GM18909 (cell line): ENCODE measurements around the gene TSC22D1.
"Not testable (repeated sequence)": the region's sequence is repeated elsewhere in the genome, so short reads cannot be mapped to it uniquely, and the experiment has no call there.

Source experiments
- ATAC-seq: cut with Tn5 transposase; IDR thresholded peaks from one replicate; pipeline ENCODE4 v1.9.1; 2021; ENCODE audit warnings: mild to moderate bottlenecking; ENCODE audit not compliant: unreplicated experiment, poor library complexity

The TSC22D1 gene

DNA sequence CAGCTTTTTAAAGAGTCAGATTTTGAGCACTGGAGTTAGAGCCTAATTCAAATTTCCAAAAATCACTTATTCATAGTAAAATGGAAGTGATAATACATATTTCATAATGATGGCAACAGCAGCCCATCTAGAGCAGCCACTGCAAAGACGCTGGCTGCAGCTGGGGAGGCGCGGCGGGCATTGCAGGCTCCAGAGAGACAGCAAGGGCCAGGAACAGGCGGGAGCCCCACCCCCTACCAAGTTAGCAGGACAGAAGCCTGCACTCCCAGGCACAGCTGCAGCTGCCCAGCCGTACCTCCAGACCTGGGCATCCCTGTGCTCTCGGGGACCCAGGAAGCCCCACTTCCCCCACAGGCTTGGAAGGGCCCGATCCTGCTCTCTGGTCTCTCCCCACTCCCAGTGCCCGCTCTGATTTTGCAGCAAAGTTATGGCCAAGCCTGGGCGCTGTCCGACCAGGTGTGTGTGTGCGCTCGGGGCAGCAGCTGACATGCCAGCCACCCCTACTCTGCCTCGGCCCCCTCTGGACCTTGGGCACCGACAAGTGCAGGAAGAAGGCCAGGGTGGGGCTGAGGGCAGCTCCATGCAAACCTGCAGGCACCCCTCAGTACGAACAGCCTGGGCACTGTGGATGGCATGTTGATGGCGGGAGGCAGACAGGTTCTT, 117.7 kb downstream of the TSC22D1 start:
- no peak for ATAC-seq

- not testable (repeated sequence) for ATAC-seq
Measured at GRCh38 chr13:44456212-44456611, 119.9 kb downstream of the TSC22D1 start.

GRCh38 chr13:44455769-44456168, 120.4 kb downstream of the TSC22D1 start:
- no peak for ATAC-seq

GRCh38 chr13:44453881-44454280, 122.2 kb downstream of the TSC22D1 start:
- ATAC-seq: no peak

DNA sequence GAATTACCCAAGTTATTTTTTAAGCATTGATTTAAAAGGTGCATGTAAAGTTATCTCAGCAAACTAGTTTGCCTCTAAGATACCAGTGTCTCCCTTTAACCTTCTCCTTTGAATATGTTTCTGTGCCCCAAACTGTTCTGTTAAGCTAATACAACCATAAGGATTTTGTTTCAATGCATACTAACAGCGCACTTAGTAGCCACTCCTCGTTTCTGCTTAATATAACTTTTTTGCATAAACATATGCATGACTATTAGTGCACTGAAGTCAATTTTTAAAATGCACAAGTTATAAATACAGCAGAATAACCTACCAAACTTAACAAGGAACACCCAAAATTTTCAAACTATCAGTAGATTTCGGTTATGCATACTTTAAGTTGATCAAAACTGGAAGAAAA, 123.1 kb downstream of the TSC22D1 start:
- no peak for ATAC-seq

DNA sequence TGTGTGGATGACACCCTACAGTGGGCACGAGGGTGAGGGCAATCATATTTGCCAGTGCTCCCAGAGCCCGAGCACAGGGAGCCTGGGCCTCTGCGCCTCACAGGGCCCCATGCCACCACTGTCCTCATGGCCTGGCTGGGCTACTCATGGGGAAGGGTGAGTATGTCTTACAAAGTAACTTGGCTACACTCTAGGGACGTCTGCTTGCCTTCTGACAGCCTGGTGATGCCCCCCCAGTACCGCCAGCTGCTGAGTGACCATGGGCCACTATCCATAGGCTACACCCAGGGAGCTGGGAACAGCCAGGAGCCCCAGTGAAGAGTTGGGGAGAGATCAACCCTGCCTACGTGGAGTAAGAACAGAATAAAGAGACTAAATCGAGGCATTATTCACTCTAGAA, 123.7 kb downstream of the TSC22D1 start:
- no peak for ATAC-seq

GRCh38 chr13:44451651-44452050, 124.5 kb downstream of the TSC22D1 start:
- no peak for ATAC-seq

GRCh38 chr13:44451126-44451525, 125.0 kb downstream of the TSC22D1 start:
- no peak for ATAC-seq

GRCh38 chr13:44449999-44450821, 125.9 kb downstream of the TSC22D1 start:
- ATAC-seq: no peak

DNA sequence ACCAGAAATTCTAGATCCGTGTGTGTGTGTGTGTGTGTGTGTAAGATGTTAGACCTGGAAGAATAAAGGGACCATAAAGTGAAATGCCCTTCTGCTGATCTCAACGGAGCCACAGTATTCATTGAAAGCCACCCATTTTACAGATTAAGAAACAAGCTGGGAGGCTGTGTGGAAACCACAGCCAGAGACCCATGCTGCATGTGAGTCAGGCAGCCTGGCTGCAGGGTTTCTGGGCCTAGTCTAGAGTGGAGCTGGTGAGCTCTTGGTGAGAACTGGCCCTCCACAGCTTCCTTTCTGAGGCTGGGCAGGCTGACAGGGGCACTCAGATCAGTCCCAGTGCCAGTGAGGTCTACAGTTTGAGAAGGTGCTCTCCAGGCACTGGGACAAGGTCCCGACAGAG, 127.3 kb downstream of the TSC22D1 start:
- no peak for ATAC-seq

DNA sequence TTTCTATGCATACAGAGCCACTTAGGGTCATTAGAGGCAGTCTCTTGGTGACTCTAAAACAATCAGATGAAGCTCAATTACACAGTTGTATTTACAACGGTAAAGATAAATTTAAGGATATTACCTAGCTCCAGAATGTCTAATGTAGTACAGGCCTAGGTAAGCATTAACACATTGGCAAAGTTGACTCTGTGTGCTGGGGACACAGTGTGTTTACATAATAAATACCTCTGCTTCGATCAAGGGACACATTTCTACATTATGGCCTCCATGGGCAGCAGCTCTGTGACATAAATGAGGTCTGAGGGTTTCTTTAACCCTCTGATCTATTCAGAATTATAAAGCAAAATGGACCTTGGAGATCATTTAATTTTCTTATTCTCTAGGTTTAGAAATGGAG, 127.8 kb downstream of the TSC22D1 start:
- ATAC-seq: no peak

GRCh38 chr13:44447783-44448321, 128.3 kb downstream of the TSC22D1 start:
- no peak for ATAC-seq

- no peak for ATAC-seq
Measured at GRCh38 chr13:44440046-44440608, 136.0 kb downstream of the TSC22D1 start.

GRCh38 chr13:44439452-44440024, 136.6 kb downstream of the TSC22D1 start:
- ATAC-seq: no peak

- ATAC-seq: no peak
Measured at GRCh38 chr13:44438234-44438579, 137.9 kb downstream of the TSC22D1 start.

DNA sequence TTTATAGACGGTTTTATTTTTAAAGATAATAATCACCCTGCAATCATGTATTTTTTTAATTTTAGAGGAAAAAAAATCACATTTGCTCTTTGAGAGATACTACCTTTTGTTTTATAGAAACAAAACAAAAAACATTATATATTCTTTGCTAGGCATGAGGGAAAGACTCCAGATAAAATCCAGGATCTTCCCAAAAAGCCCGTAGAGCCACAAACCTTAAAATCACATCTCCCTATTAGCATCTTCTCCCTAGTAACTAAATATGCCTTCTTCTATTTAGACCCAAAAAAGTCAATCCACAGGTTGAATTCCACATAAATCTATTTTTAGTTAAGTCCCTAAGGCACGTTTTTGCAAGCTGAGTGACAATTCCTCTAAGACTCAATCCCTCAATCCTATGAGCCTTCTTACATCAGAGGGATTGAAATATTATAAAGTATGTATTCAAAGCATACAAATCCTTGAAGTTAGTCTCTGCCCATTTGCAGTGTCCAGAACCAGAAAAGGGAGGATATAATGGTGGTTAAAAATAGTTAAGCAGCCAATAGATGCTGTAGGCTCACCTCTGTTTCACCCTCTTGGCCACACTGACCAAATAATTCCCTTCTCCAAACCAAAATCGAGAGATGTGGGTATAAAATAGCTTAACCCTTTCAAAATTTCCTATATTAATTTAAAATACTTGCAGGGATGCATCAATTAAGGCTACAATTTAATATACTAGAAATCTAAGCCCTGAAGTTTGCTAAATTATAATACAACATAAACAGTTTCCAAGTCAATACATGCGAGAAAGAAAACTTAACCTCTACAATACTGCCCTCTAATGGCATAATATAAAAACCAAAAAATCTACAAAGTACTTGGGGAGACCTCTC, 138.5 kb downstream of the TSC22D1 start:
- ATAC-seq: no peak

GRCh38 chr13:44436589-44437337, 139.4 kb downstream of the TSC22D1 start:
- no peak for ATAC-seq

GRCh38 chr13:44435919-44436510, 140.1 kb downstream of the TSC22D1 start:
- no peak for ATAC-seq
